Activated CD4-positive, alpha-beta memory T cell treated with anti-CD3 and anti-CD28 coated beads for 36 hours (primary cell): Measurements from ENCODE around the gene CCDC9. TPM values are rescaled to one million over a fixed set of nuclear protein-coding genes. Genes with fewer than 3 reads are reported as not detected.

Experiments
- CTCF ChIA-PET: fragments of 350-600 bp; sonication (Branson Sonifier 250); formaldehyde crosslinking; loops from one replicate; lab custom pipeline; 2021; ENCODE audit warnings: antibody characterized with exemption, inconsistent platforms; lab: Charles Lee
- POLR2A ChIA-PET: fragments of 350-600 bp; sonication (Branson Sonifier 250); formaldehyde crosslinking; loops from one replicate; lab custom pipeline; 2021; ENCODE audit warnings: antibody characterized with exemption; lab: Charles Lee
- DNase-seq: peaks from one replicate; pipeline ENCODE4 v3.0.0-alpha.2; 2020
- H3K27ac Mint-ChIP-seq: one replicate; pipeline ENCODE4 v1.8.0; 2021; ENCODE audit warnings: mixed read lengths
- H3K27me3 Mint-ChIP-seq: one replicate; pipeline ENCODE4 v1.8.0; 2021; ENCODE audit warnings: mixed read lengths
- H3K36me3 Mint-ChIP-seq: one replicate; pipeline ENCODE4 v1.8.0; 2021; ENCODE audit warnings: mixed read lengths
- H3K4me1 Mint-ChIP-seq: one replicate; pipeline ENCODE4 v1.8.0; 2021; ENCODE audit warnings: low read depth, mixed read lengths
- H3K4me3 Mint-ChIP-seq: one replicate; pipeline ENCODE4 v1.8.0; 2021; ENCODE audit warnings: mild to moderate bottlenecking, mixed read lengths
- H3K9me3 Mint-ChIP-seq: one replicate; pipeline ENCODE4 v1.8.0; 2021; ENCODE audit warnings: mixed read lengths
- intact Hi-C: fragments of 100-400 bp; cut with micrococcal nuclease; formaldehyde crosslinking; loops from one replicate; pipeline ENCODE4 v1.15.1; 2023
- total RNA-seq, 2 experiments: library from RNA; stranded (reverse); gene quantifications; one replicate each; pipeline ENCODE4 v1.2.3, GENCODE V29; 2021

CCDC9 gene
- total RNA-seq, 2 experiments from 2014 or later: 32.7 to 39.1 TPM

DNA sequence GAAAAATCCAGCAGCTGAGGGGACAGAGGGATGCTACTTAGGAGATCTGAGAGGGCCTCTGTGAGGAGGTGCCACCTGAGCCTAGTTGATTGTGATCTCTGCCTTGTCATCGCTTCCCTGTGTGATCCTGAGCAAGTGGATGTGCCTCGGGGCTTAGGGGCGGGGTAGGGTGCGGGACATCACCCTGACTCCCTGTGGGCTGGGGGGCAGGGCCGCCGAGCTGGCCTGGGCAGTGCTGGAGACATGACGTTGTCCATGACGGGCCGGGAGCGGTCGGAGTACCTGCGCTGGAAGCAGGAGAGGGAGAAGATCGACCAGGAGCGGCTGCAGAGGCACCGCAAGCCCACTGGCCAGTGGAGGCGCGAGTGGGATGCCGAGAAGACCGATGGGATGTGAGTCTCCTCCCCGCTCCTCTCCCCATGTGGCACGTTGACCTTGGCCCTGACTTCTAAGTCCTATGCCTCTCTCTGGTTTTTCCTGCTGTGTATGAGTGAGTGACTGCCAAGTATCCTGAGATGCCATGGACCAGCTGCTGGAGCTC, 10.1 kb downstream of the CCDC9 start:
- POLR2A ChIA-PET: no interaction called here
- CTCF ChIA-PET: interaction anchor here (0.6 kb wide), 1 partner anchor 17 kb away, joined by 3 read pairs; no protein-coding TSS in a partner anchor
- Mint-ChIP-seq H3K27ac (no peak overlapping the region), H3K36me3 (peaks cover 30% of the 10 kb centered on the region), H3K9me3 (no peaks in the 10 kb centered on the region), H3K27me3 (no peaks in the 10 kb centered on the region), H3K4me1 (peaks cover 2% of the 10 kb centered on the region), H3K4me3 (no peak overlapping the region)
- no peak for DNase-seq
- intact Hi-C loops: no loop called here

- Mint-ChIP-seq H3K36me3 (peaks cover 27% of the 10 kb centered on the region), H3K27ac (no peak overlapping the region), H3K4me3 (no peak overlapping the region), H3K4me1 (peaks cover 3% of the 10 kb centered on the region), H3K27me3 (no peaks in the 10 kb centered on the region), H3K9me3 (no peaks in the 10 kb centered on the region)
- CTCF ChIA-PET: no interaction called here
- POLR2A ChIA-PET: no interaction called here
- intact Hi-C loops: no loop called here
- DNase-seq: no peak
Measured at GRCh38 chr19:47267350-47267759, 11.0 kb downstream of the CCDC9 start.

- no peak for DNase-seq
- Mint-ChIP-seq H3K4me1 (peaks cover 9% of the 10 kb centered on the region), H3K36me3 (peaks cover 23% of the 10 kb centered on the region), H3K27me3 (no peaks in the 10 kb centered on the region), H3K27ac (no peak overlapping the region), H3K9me3 (no peaks in the 10 kb centered on the region), H3K4me3 (no peak overlapping the region)
- intact Hi-C loops: no loop called here
- CTCF ChIA-PET: no interaction called here
- POLR2A ChIA-PET: no interaction called here
Measured at GRCh38 chr19:47268028-47268427, 11.7 kb downstream of the CCDC9 start.

DNA sequence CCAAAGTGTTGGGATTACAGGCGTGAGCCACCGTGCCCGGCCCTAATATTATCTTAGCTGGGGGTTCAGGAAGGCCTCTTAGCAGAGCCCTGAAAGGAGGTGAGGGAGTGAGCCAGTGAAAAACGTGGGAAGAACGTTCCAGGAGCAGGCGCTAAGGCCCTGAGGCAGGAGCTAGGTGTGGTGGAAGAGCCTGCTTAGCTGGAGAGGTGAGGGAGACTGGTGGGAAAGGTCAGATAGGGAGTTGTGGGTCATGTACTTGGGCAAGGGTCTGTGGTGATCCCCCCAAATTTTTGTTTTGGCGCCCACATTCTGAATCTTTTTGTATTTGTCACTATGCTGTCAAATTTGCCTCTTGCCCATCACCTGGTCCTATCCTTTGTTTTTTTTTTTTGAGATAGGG, 13.3 kb downstream of the CCDC9 start:
- Mint-ChIP-seq H3K4me3 (no peak overlapping the region), H3K27me3 (no peaks in the 10 kb centered on the region), H3K9me3 (no peaks in the 10 kb centered on the region), H3K27ac (no peak overlapping the region), H3K4me1 (peaks cover 9% of the 10 kb centered on the region), H3K36me3 (peaks cover 19% of the 10 kb centered on the region)
- no peak for DNase-seq
- intact Hi-C loops: no loop called here
- ChIA-PET CTCF (interaction anchor here (1.1 kb wide), 1 partner anchor 15 kb away, joined by 4 read pairs; no protein-coding TSS in a partner anchor), POLR2A (no interaction called here)

GRCh38 chr19:47270408-47270807, 14.1 kb downstream of the CCDC9 start:
- POLR2A ChIA-PET: no interaction called here
- no peak for DNase-seq
- Mint-ChIP-seq H3K4me3 (no peak overlapping the region), H3K36me3 (peaks cover 18% of the 10 kb centered on the region), H3K27me3 (no peaks in the 10 kb centered on the region), H3K4me1 (peaks cover 11% of the 10 kb centered on the region), H3K27ac (no peak overlapping the region), H3K9me3 (no peaks in the 10 kb centered on the region)
- CTCF ChIA-PET: interaction anchor here (1.1 kb wide), 1 partner anchor 14 kb away, joined by 4 read pairs; no protein-coding TSS in a partner anchor
- intact Hi-C loops: loop anchor here (5.0 kb wide), 1 partner anchor 332 kb away; no protein-coding TSS in a partner anchor

GRCh38 chr19:47271949-47272348, 15.6 kb downstream of the CCDC9 start:
- H3K27ac Mint-ChIP-seq: no peak overlapping the region
- no peak for DNase-seq
- no peak overlapping the region for H3K4me3 Mint-ChIP-seq
- H3K27me3 Mint-ChIP-seq: no peaks in the 10 kb centered on the region
- peaks cover 17% of the 10 kb centered on the region for H3K4me1 Mint-ChIP-seq
- intact Hi-C loops: loop anchor here (2.0 to 5.0 kb wide), 2 partner anchors 45 to 330 kb away; no protein-coding TSS in a partner anchor
- POLR2A ChIA-PET: no interaction called here
- H3K36me3 Mint-ChIP-seq: peaks cover 17% of the 10 kb centered on the region
- CTCF ChIA-PET: no interaction called here
- no peaks in the 10 kb centered on the region for H3K9me3 Mint-ChIP-seq

GRCh38 chr19:47272448-47273312, 16.4 kb downstream of the CCDC9 start:
- Mint-ChIP-seq H3K27ac (peak overlapping the region; percentile 71), H3K9me3 (no peaks in the 10 kb centered on the region), H3K36me3 (peaks cover 14% of the 10 kb centered on the region), H3K27me3 (no peaks in the 10 kb centered on the region), H3K4me1 (peaks cover 18% of the 10 kb centered on the region), H3K4me3 (peak overlapping the region; percentile 92)
- DNase-seq: no peak
- intact Hi-C loops: loop anchor here (2.0 to 5.0 kb wide), 2 partner anchors 46 to 330 kb away; no protein-coding TSS in a partner anchor
- ChIA-PET POLR2A (no interaction called here), CTCF (no interaction called here)

- Mint-ChIP-seq H3K4me1 (peaks cover 21% of the 10 kb centered on the region), H3K27me3 (no peaks in the 10 kb centered on the region), H3K9me3 (no peaks in the 10 kb centered on the region), H3K4me3 (peak overlapping the region; percentile 92), H3K27ac (peak overlapping the region; percentile 97), H3K36me3 (peaks cover 14% of the 10 kb centered on the region)
- ChIA-PET CTCF (interaction anchor here (0.8 to 3.9 kb wide), 7 partner anchors 12 to 489 kb away, joined by 3 to 29 read pairs (median 5); partner anchors contain the start of genes CCDC9 and NAPA), POLR2A (interaction anchor here (0.6 to 3.4 kb wide), 8 partner anchors 17 to 487 kb away, joined by 3 to 38 read pairs (median 4); partner anchors contain the start of genes CCDC9, DHX34 and ZC3H4)
- intact Hi-C loops: loop anchor here (1.0 to 5.0 kb wide), 5 partner anchors 16 to 329 kb away; partner anchors contain the start of genes DHX34 and ZC3H4
- peak; percentile 93 for DNase-seq
Measured at GRCh38 chr19:47273313-47274070, 17.2 kb downstream of the CCDC9 start.

DNA sequence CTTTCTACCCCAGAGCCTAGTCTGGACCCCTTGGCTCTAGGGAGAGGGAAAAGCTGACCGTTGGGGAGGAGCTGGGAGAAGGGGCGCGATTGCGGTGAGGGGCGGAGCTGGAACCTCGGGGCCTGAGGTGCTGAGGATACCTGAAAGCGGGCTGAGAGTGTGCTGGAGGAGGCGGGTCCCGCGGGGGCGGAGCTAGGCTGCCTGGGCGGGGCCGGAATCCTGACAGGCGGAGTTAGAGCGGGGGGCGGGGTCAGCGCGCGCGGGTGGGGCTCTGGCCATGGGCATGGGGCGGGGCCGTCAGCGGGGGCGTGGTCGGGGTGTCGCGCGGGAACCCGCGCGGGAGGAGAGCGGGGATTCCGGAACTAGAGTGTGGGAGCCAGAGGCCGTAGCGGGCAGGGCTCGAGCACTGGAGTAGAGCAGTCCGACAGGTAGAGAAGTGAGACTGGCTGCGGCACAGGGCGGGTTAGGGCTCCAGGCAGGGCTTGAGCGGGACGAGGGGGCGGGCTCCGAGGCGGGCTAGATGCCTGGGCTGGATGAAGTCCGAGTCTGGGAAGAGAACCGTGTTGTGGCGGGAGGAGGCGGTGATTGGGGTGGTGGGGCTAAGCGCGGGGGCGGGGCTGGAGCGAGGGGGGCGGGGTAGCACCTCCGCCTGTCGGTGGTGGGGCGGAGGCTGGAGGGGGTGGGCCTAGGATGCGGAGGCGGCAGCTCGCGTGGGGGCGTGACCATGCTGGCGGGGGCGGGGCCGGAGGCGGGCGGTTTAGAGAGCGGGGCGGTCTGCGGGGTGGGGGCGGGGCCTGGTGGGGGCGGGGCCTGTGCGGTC, 18.0 kb downstream of the CCDC9 start, which contains the start of gene INAFM1:
TSS of gene INAFM1 (plus strand) at position 815 of the 820 bp plus-strand sequence. CDS start 35 bp downstream, outside the sequence.
- H3K4me1 Mint-ChIP-seq: peaks cover 21% of the 10 kb centered on the region
- no peaks in the 10 kb centered on the region for H3K27me3 Mint-ChIP-seq
- CTCF ChIA-PET: interaction anchor here (0.7 to 3.9 kb wide), 13 partner anchors 11 to 490 kb away, joined by 3 to 29 read pairs (median 3); partner anchors contain the start of genes CCDC9, DHX34 and NAPA
- H3K4me3 Mint-ChIP-seq: peak within 1 kb of the TSS; percentile 92
- peak within 1 kb of the TSS; percentile 97 for H3K27ac Mint-ChIP-seq
- H3K9me3 Mint-ChIP-seq: no peaks in the 10 kb centered on the region
- H3K36me3 Mint-ChIP-seq: peaks cover 14% of the 10 kb centered on the region
- POLR2A ChIA-PET: interaction anchor here (0.6 to 3.4 kb wide), 10 partner anchors 9 to 488 kb away, joined by 3 to 38 read pairs (median 4); partner anchors contain the start of genes CCDC9, DHX34 and ZC3H4
- intact Hi-C loops: loop anchor here (1.0 to 5.0 kb wide), 4 partner anchors 17 to 328 kb away; partner anchors contain the start of genes DHX34 and ZC3H4
- DNase-seq: peak; percentile 99

DNA sequence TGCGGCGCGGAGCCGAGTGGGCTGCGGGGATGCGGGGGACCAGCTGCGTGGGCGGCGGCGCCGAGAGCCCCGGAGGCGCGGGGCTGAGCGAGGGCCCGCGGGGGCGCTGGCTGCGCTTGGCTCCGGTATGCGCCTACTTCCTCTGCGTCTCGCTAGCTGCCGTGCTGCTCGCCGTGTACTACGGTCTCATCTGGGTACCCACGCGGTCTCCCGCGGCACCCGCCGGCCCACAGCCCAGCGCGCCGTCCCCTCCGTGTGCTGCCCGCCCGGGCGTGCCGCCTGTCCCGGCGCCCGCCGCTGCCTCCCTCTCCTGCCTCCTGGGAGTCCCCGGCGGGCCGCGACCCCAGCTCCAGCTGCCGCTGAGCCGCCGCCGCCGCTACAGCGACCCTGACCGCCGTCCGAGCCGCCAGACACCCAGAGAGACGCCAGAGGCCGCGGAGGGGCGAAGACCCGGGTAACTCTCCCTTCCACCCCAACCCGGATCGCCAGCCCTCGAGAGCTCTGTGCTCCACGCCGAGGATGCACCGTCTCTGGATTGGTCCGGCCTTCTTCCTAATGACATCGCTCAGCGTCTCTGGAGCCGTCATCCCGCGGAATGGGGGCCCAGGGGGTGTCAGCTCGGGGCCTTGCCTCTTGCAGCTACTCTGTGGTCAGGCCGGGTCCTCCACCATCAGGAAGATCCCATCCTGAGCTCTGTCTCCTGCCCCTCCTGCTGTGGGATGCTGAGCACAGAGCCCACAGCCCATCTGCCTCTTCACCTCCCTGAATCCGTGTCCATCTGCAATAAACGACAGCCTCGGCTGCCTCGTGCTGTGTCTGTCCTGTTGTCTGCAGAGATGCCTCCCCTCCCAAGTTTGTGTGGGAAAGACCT, 18.8 kb downstream of the CCDC9 start:
- intact Hi-C loops: loop anchor here (1.0 to 5.0 kb wide), 4 partner anchors 18 to 327 kb away; partner anchors contain the start of genes DHX34 and ZC3H4
- H3K4me3 Mint-ChIP-seq: peak overlapping the region; percentile 69
- H3K27me3 Mint-ChIP-seq: no peaks in the 10 kb centered on the region
- H3K4me1 Mint-ChIP-seq: peaks cover 21% of the 10 kb centered on the region
- peaks cover 13% of the 10 kb centered on the region for H3K36me3 Mint-ChIP-seq
- H3K9me3 Mint-ChIP-seq: no peaks in the 10 kb centered on the region
- DNase-seq: peak; percentile 31
- H3K27ac Mint-ChIP-seq: no peak overlapping the region
- ChIA-PET POLR2A (interaction anchor here (0.6 to 3.4 kb wide), 5 partner anchors 10 to 241 kb away, joined by 3 to 38 read pairs (median 4); partner anchors contain the start of gene CCDC9), CTCF (interaction anchor here (0.7 to 3.9 kb wide), 11 partner anchors 10 to 262 kb away, joined by 3 to 29 read pairs (median 4); partner anchors contain the start of gene DHX34)
